NCI-H1694 (cell line): ENCODE data around the gene GFY.
A peak's percentile ranks its signal among the peaks of the same experiment; 100 is the strongest.
"Not testable (repeated sequence)": the region's sequence is repeated elsewhere in the genome, so short reads cannot be mapped to it uniquely, and the experiment has no call there.

Experiments
- DNase-seq: peaks from one replicate; lab custom pipeline; 2025; lab: John Stamatoyannopoulos, UW

Gene GFY

DNA sequence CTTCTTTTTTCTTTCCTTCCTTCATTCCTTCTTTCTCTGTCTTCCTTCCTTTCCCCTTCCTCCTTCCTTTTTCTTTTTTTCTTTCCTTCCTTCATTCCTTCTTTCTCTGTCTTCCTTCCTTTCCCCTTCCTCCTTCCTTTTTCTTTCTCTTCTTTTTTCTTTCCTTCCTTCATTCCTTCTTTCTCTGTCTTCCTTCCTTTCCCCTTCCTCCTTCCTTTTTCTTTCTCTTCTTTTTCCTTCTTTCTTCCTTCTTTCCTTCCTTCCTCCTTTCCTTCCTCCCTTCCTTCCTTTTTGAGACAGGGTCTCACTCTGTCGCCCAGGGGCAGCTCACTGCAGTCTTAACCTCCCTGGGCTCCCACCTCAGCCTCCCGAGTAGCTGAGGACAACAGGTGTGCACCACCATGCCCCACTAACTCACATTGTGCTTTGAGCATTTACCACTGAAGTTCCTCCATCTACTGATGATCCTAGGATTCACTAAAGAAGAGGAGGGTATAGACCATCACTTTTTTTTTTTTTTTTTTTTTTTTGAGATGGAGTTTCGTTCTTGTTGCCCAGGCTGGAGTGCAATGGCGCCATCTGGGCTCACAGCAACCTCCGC is 19.0 kb downstream of the GFY start:
- DNase-seq = not testable (repeated sequence)

DNA sequence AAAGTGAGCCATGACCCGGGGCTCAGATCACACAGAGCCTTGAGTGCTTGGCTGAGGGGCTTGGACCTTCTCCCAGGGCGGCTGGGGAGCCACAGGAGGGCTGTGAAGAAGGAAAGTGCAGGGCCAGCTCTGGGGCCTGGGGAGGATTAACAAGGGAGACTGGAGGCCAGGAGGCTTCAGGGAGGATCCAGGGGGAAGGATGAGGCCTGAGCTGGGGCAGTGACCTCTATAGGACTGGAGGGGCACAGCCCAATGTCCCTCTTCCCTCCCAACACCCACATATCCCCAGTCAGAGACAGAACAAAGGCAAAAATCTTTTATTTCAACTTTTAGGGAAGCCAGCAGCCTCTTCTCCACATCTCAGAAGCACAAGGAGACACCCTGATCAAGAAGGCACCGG is 20.8 kb downstream of the GFY start:
- DNase-seq = no peak

GRCh38 chr19:49447485-49448431 is 22.6 kb downstream of the GFY start:
- no peak for DNase-seq

- no peak for DNase-seq
These were observed 23.2 kb downstream of the GFY start for GRCh38 chr19:49448432-49448786.

- DNase-seq = no peak
These were observed 25.2 kb downstream of the GFY start for GRCh38 chr19:49450405-49450804.

GRCh38 chr19:49451430-49452181 is 26.4 kb downstream of the GFY start, which contains the start of gene PIH1D1:
Gene PIH1D1 (minus strand): TSS chr19:49451814. CDS start chr19:49451574, 240 bp downstream.
- DNase-seq = peak; percentile 99

DNA sequence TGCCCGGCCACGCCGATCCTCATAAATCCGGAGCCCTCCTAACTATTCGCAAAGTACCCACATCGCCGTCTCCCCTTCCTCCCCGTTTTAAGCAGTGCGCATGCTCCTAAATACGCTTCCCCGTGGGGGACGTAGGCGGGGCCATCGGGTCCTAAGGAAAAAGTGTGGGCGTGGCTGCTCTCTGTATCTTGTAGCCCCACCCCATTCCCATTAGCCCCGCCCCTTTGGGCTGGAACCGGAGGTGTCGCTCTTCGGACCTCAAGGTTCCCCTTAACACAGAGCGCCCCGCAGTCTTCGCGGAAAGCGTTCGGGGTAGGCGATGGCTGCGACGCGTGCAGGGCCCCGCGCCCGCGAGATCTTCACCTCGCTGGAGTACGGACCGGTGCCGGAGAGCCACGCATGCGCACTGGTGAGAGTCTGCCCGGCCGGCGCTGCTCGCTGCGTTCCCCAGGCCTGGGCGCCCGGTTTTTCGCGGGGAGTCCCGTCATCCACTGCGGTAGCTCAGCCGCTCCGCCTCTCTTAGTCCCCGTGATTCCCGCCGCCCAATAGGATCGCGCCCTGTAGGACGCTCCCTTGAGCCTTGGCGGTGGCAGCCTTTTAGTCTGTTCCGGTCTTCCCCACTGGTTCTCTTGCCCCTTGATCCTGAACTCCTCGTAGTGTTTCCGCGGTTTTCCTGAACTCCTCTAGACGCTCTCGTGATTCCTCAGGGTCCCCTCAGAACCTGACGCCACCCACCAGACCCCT is 28.0 kb downstream of the GFY start, which contains the start of gene ALDH16A1:
Gene ALDH16A1, plus strand, starts transcription at position 213 of the 744 bp plus-strand sequence. Its CDS starts 107 bp downstream, at position 320.
- DNase-seq = peak; percentile 97

DNA sequence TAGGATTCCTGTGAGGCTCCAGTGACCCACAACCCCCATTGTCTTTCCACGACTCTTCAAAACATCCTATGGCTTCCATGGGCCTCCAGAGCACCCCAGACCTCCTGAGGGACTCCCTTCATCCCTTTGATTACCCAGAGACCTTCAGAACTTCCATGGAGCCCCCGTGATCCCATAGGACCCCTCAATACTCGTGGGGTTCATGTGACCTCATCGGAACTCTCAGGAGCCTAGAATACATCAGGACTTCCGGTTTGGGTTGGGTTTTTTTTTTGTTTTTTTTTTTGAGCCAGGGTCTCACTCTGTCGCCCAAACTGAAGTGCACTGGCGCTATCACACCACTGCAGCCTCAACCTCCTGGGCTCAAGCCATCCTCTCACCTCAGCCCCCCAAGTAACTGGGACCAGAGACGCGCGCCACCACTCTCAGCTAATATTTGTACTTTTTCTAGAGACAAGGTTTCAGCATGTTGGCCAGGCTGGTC is 28.6 kb downstream of the GFY start:
- DNase-seq = no peak

- DNase-seq = no peak
These were observed 30.6 kb downstream of the GFY start for GRCh38 chr19:49455773-49456172.

DNA sequence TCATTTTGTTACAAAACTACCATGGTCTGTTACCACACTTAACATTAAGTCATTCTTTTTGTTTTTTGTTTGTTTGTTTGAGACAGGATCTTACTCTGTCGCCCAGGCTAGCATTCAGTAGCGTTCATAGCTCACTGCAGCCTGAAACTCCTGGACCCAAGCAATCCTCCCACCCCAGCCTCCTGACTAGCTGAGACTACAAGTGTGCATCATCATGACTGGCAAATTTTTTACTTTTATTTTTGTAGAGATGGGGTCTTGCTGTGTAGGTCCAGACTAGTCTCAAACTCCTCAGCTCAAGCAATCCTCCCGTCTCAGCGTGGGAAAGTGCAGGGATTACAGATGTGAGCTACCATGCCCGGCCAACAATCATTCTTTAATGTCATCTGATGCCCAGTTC is 31.1 kb downstream of the GFY start:
- no peak for DNase-seq

DNA sequence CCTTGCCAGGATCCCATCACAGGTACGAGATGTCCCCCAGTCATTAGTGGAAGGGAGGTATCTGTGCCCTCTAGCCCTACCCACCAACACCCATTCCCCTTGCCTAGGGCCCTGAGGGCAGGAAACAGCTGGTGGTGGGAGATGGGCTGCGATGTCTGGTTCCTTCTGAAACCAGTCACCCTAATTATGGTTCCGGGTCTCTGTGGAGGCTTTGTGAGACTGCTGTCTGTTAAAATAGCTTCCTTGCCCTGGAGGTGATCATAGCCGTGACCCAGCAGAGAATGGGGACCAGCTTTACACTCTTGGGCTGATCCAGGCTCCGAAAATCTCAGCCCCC is 33.3 kb downstream of the GFY start:
- DNase-seq = no peak

- no peak for DNase-seq
These were observed 34.2 kb downstream of the GFY start for GRCh38 chr19:49459388-49459787.

- DNase-seq = not testable (repeated sequence)
These were observed 35.9 kb downstream of the GFY start for GRCh38 chr19:49461130-49461529.

- no peak for DNase-seq
These were observed 36.5 kb downstream of the GFY start for GRCh38 chr19:49461656-49462055.

DNA sequence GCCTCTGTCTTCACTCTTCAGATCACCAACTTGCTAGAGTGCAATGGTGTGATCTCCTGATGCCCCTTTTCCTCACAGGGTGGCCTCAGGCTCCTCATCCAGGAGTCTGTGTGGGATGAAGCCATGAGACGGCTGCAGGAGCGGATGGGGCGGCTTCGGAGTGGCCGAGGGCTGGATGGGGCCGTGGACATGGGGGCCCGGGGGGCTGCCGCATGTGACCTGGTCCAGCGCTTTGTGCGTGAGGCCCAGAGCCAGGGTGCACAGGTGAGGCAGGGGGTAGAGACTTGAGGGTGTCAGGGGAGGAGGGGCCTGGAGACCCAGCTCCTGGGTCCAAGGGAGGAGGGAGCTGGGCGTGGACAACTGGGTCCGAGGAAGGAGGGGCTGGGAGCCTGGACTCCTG is 37.3 kb downstream of the GFY start:
- no peak for DNase-seq

GRCh38 chr19:49463960-49464740 is 39.0 kb downstream of the GFY start:
- DNase-seq = no peak

- no peak for DNase-seq
These were observed 40.2 kb downstream of the GFY start for GRCh38 chr19:49465371-49465770.

DNA sequence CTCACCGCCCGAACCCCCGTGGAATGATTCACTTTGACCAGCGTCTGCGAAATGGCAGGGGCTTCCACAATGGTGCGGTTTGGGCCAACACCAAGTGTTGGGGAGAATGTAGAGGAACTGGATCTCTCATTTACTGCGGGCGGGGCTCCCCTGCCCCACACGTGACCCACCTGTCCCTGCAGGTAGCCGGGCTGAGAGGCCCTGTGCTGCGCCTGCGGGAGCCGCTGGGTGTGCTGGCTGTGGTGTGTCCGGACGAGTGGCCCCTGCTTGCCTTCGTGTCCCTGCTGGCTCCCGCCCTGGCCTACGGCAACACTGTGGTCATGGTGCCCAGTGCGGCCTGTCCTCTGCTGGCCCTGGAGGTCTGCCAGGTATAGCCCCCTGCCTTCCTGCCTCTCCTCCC is 43.0 kb downstream of the GFY start:
- no peak for DNase-seq

GRCh38 chr19:49468746-49469447 is 43.7 kb downstream of the GFY start:
- no peak for DNase-seq
